Astrocyte (in vitro differentiated cells and primary cell): ENCODE data around the gene EXD2. TPM values are rescaled to one million over a fixed set of nuclear protein-coding genes. Genes with fewer than 3 reads are reported as not detected.
"Not testable (repeated sequence)": the region's sequence is repeated elsewhere in the genome, so short reads cannot be mapped to it uniquely, and the experiment has no call there.

Source experiments
- DNase-seq: peaks from one replicate; pipeline ENCODE4 v3.0.0-alpha.2; 2010; ENCODE audit warnings: low read depth
- FAIRE-seq: peaks from 2 replicates; lab custom pipeline; 2011; peaks lifted over from hg19 to GRCh38; lab: Jason Lieb, UNC
- H2AFZ ChIP-seq: 2 replicates; pipeline ENCODE4 v1.6.0; 2012; ENCODE audit warnings: low read depth, low read length, inconsistent platforms
- H3K27ac ChIP-seq: 2 replicates; pipeline ENCODE4 v1.5.1; 2011; ENCODE audit warnings: low read depth, low read length, inconsistent platforms
- H3K27me3 ChIP-seq: 2 replicates; pipeline ENCODE4 v1.6.0; 2011; ENCODE audit warnings: low read length, inconsistent platforms; ENCODE audit not compliant: insufficient read depth
- H3K36me3 ChIP-seq: 2 replicates; pipeline ENCODE4 v1.5.1; 2011; ENCODE audit warnings: low read length, inconsistent platforms; ENCODE audit not compliant: insufficient read depth
- H3K4me1 ChIP-seq: 2 replicates; pipeline ENCODE4 v1.5.1; 2011; ENCODE audit warnings: low read length, inconsistent platforms; ENCODE audit not compliant: insufficient read depth
- H3K4me2 ChIP-seq: 2 replicates; pipeline ENCODE4 v1.6.0; 2012; ENCODE audit warnings: low read length, inconsistent platforms
- H3K4me3 ChIP-seq: 2 replicates; pipeline ENCODE4 v1.5.1; 2011; ENCODE audit warnings: low read depth, mild to moderate bottlenecking, low read length, inconsistent platforms; ENCODE audit not compliant: insufficient read depth
- H3K79me2 ChIP-seq: 2 replicates; pipeline ENCODE4 v1.6.0; 2012; ENCODE audit warnings: mild to moderate bottlenecking, low read length, inconsistent platforms; ENCODE audit not compliant: insufficient read depth
- H3K9ac ChIP-seq: 2 replicates; pipeline ENCODE4 v1.6.0; 2012; ENCODE audit warnings: mild to moderate bottlenecking, low read length, inconsistent platforms
- H3K9me3 ChIP-seq: 2 replicates; pipeline ENCODE4 v1.5.1; 2012; ENCODE audit warnings: low read depth, mild to moderate bottlenecking, low read length, inconsistent platforms; ENCODE audit not compliant: insufficient read depth
- H4K20me1 ChIP-seq: 2 replicates; pipeline ENCODE4 v1.6.0; 2012; ENCODE audit warnings: low read length, inconsistent platforms; ENCODE audit not compliant: insufficient read depth
- H3K27ac Mint-ChIP-seq: one replicate; pipeline ENCODE4 v1.8.0; 2021; ENCODE audit warnings: mild to moderate bottlenecking, mixed read lengths; ENCODE audit not compliant: unreplicated experiment
- H3K27me3 Mint-ChIP-seq: one replicate; pipeline ENCODE4 v1.8.0; 2021; ENCODE audit warnings: low read depth, mixed read lengths; ENCODE audit not compliant: unreplicated experiment
- H3K36me3 Mint-ChIP-seq: one replicate; pipeline ENCODE4 v1.8.0; 2021; ENCODE audit warnings: low read depth, mixed read lengths; ENCODE audit not compliant: unreplicated experiment
- H3K4me1 Mint-ChIP-seq: one replicate; pipeline ENCODE4 v1.8.0; 2021; ENCODE audit warnings: low read depth, mixed read lengths; ENCODE audit not compliant: unreplicated experiment
- H3K4me3 Mint-ChIP-seq: one replicate; pipeline ENCODE4 v1.8.0; 2021; ENCODE audit warnings: mild to moderate bottlenecking, moderate library complexity, mixed read lengths; ENCODE audit not compliant: unreplicated experiment
- H3K9me3 Mint-ChIP-seq: one replicate; pipeline ENCODE4 v1.8.0; 2021; ENCODE audit warnings: mild to moderate bottlenecking, mixed read lengths; ENCODE audit not compliant: unreplicated experiment
- CTCF ChIP-seq: IDR thresholded peaks from 2 replicates; pipeline ENCODE4 v1.5.1; 2011; ENCODE audit warnings: low read depth, mild to moderate bottlenecking, inconsistent platforms, low read length, moderate library complexity; ENCODE audit not compliant: insufficient read depth
- EZH2 ChIP-seq: IDR thresholded peaks from 2 replicates; pipeline ENCODE4 v1.6.1; 2012; ENCODE audit warnings: mild to moderate bottlenecking, low read length, inconsistent platforms; ENCODE audit not compliant: insufficient read depth
- total RNA-seq: library from RNA; stranded (reverse); gene quantifications from 2 replicates; pipeline ENCODE4 v1.2.1, GENCODE V29; 2021

The EXD2 gene
- total RNA-seq, 1 donor from 2014 or later: 30.7 TPM

GRCh38 chr14:69208666-69209065 is 17.4 kb downstream of the EXD2 start:
- Histone ChIP-seq H3K9me3 (no peaks in the 10 kb centered on the region), H4K20me1 (peaks cover 3% of the 10 kb centered on the region), H3K4me3 (no peak overlapping the region), H3K4me2 (no peak overlapping the region), H3K36me3 (no peaks in the 10 kb centered on the region), H3K27me3 (no peaks in the 10 kb centered on the region), H3K9ac (no peak overlapping the region), H2AFZ (no peak overlapping the region), H3K4me1 (no peaks in the 10 kb centered on the region), H3K27ac (no peak overlapping the region), H3K79me2 (no peaks in the 10 kb centered on the region)
- Mint-ChIP-seq H3K4me3 (no peak overlapping the region), H3K27me3 (no peaks in the 10 kb centered on the region), H3K36me3 (peaks cover 7% of the 10 kb centered on the region), H3K9me3 (no peaks in the 10 kb centered on the region), H3K27ac (no peak overlapping the region), H3K4me1 (no peaks in the 10 kb centered on the region)
- no peak for TF ChIP-seq EZH2
- no peak for TF ChIP-seq CTCF
- FAIRE-seq (peak; percentile 23), DNase-seq (no peak)

- Histone ChIP-seq H3K9ac (no peak overlapping the region), H3K36me3 (no peaks in the 10 kb centered on the region), H3K4me1 (no peaks in the 10 kb centered on the region), H4K20me1 (no peaks in the 10 kb centered on the region), H3K4me3 (no peak overlapping the region), H3K79me2 (no peaks in the 10 kb centered on the region), H3K27ac (no peak overlapping the region), H3K4me2 (no peak overlapping the region), H3K9me3 (no peaks in the 10 kb centered on the region), H3K27me3 (no peaks in the 10 kb centered on the region), H2AFZ (no peak overlapping the region)
- Mint-ChIP-seq H3K4me3 (no peak overlapping the region), H3K27me3 (no peaks in the 10 kb centered on the region), H3K9me3 (no peaks in the 10 kb centered on the region), H3K27ac (no peak overlapping the region), H3K4me1 (no peaks in the 10 kb centered on the region), H3K36me3 (peaks cover 6% of the 10 kb centered on the region)
- DNase-seq: no peak
- no peak for FAIRE-seq
- no peak for TF ChIP-seq CTCF
- TF ChIP-seq EZH2: no peak
Observed at GRCh38 chr14:69214393-69214792, 23.1 kb downstream of the EXD2 start.

GRCh38 chr14:69217663-69218062 is 26.4 kb downstream of the EXD2 start:
- not testable (repeated sequence) for H3K27ac Mint-ChIP-seq, H3K36me3 ChIP-seq, H3K9me3 Mint-ChIP-seq, H3K27ac ChIP-seq, FAIRE-seq, H3K4me2 ChIP-seq, H3K4me1 ChIP-seq, DNase-seq, H3K27me3 ChIP-seq, H3K9me3 ChIP-seq, H4K20me1 ChIP-seq, H2AFZ ChIP-seq, H3K36me3 Mint-ChIP-seq, H3K4me3 ChIP-seq, H3K79me2 ChIP-seq, H3K4me3 Mint-ChIP-seq, H3K27me3 Mint-ChIP-seq, H3K9ac ChIP-seq, H3K4me1 Mint-ChIP-seq
